Hematopoietic multipotent progenitor cell treated with erythropoietin and hydrocortisone succinate and interleukin-3 and kit ligand, for 6 days (in vitro differentiated cells): ENCODE data around the gene MASP2.

ENCODE experiments used
- DNase-seq: peaks from one replicate; pipeline ENCODE4 v3.0.0-alpha.2; 2015

MASP2 gene

GRCh38 chr1:10987840-10988417 is 59.1 kb downstream of the MASP2 start:
- DNase-seq, result no peak

GRCh38 chr1:10986525-10986890 is 60.5 kb downstream of the MASP2 start:
- no peak for DNase-seq

- DNase-seq, result no peak
These were observed 66.0 kb downstream of the MASP2 start for GRCh38 chr1:10980841-10981727.

- DNase-seq, result no peak
These were observed 66.9 kb downstream of the MASP2 start for GRCh38 chr1:10980094-10980577.

GRCh38 chr1:10979483-10979920 is 67.5 kb downstream of the MASP2 start:
- no peak for DNase-seq

GRCh38 chr1:10978719-10979118 is 68.3 kb downstream of the MASP2 start:
- DNase-seq, result no peak
